Loucy (cell line): ENCODE data around the gene VPS51.
"Not testable (repeated sequence)": the region's sequence is repeated elsewhere in the genome, so short reads cannot be mapped to it uniquely, and the experiment has no call there.

Experiments
- H2AFZ ChIP-seq: fragments of 200-600 bp; sonication (generic); 2 replicates; pipeline ENCODE4 v1.6.0; 2016; ENCODE audit warnings: antibody characterized with exemption, mild to moderate bottlenecking, low read length, moderate library complexity
- H3F3A ChIP-seq: fragments of 200-600 bp; 2 replicates; pipeline ENCODE4 v1.6.0; 2016; ENCODE audit warnings: antibody characterized with exemption, low read depth, mild to moderate bottlenecking
- H3K27me3 ChIP-seq: fragments of 200-600 bp; sonication (generic); 2 replicates; pipeline ENCODE4 v1.6.1; 2014; ENCODE audit warnings: low read length, mild to moderate bottlenecking; ENCODE audit not compliant: insufficient read depth, poor library complexity, severe bottlenecking
- H3K36me3 ChIP-seq: fragments of 200-600 bp; sonication (generic); 2 replicates; pipeline ENCODE4 v1.6.1; 2016; ENCODE audit warnings: low read length; ENCODE audit not compliant: insufficient read depth
- H3K4me1 ChIP-seq: fragments of 200-600 bp; sonication (generic); 2 replicates; pipeline ENCODE4 v1.5.1; 2014; ENCODE audit warnings: low read length, mild to moderate bottlenecking; ENCODE audit not compliant: insufficient read depth, poor library complexity, severe bottlenecking
- H3K4me2 ChIP-seq: fragments of 200-600 bp; sonication (generic); 2 replicates; pipeline ENCODE4 v1.6.0; 2014; ENCODE audit warnings: antibody characterized with exemption, low read length, low read depth, mild to moderate bottlenecking; ENCODE audit not compliant: poor library complexity, severe bottlenecking
- H3K4me3 ChIP-seq: fragments of 200-600 bp; sonication (generic); 2 replicates; pipeline ENCODE4 v1.5.1; 2014; ENCODE audit warnings: low read length, mild to moderate bottlenecking, mixed read lengths; ENCODE audit not compliant: poor library complexity, severe bottlenecking
- H3K79me2 ChIP-seq: fragments of 200-600 bp; sonication (generic); 2 replicates; pipeline ENCODE4 v1.6.1; 2014; ENCODE audit warnings: low read length; ENCODE audit not compliant: insufficient read depth
- H3K9ac ChIP-seq: fragments of 200-600 bp; sonication (generic); 2 replicates; pipeline ENCODE4 v1.6.0; 2014; ENCODE audit warnings: mild to moderate bottlenecking, low read depth, low read length, moderate library complexity; ENCODE audit not compliant: poor library complexity, severe bottlenecking
- H3K9me2 ChIP-seq: fragments of 200-600 bp; sonication (generic); replicated peaks from 2 replicates; pipeline ENCODE4 v1.6.1; 2016; ENCODE audit warnings: low read depth, low read length, mixed read lengths
- H3K9me3 ChIP-seq: fragments of 200-600 bp; sonication (generic); 2 replicates; pipeline ENCODE4 v1.6.1; 2014; ENCODE audit warnings: mild to moderate bottlenecking, antibody characterized with exemption, low read length, low read depth; ENCODE audit not compliant: insufficient read depth
- H4K20me1 ChIP-seq: fragments of 200-600 bp; sonication (generic); 2 replicates; pipeline ENCODE4 v1.6.0; 2014; ENCODE audit warnings: antibody characterized with exemption, low read length, mild to moderate bottlenecking; ENCODE audit not compliant: insufficient read depth, poor library complexity, severe bottlenecking
- CTCF ChIP-seq: fragments of 200-600 bp; sonication (generic); conservative IDR thresholded peaks from 2 replicates; pipeline ENCODE4 v1.5.1; 2014; ENCODE audit warnings: mild to moderate bottlenecking, antibody characterized with exemption, low read length
- EZH2phosphoT487 ChIP-seq: fragments of 200-600 bp; IDR thresholded peaks from 2 replicates; pipeline ENCODE4 v1.6.1; 2018; ENCODE audit warnings: antibody characterized with exemption, mild to moderate bottlenecking, moderate library complexity, borderline replicate concordance

The VPS51 gene

GRCh38 chr11:65147352-65148075, 51.5 kb downstream of the VPS51 start:
- no peak overlapping the region for H3K4me2 ChIP-seq
- H3K4me1 ChIP-seq, result no peaks in the 10 kb centered on the region
- H3K9me3 ChIP-seq, result no peaks in the 10 kb centered on the region
- H3K27me3 ChIP-seq, result no peaks in the 10 kb centered on the region
- no peaks in the 10 kb centered on the region for H3K36me3 ChIP-seq
- H2AFZ ChIP-seq, result no peak overlapping the region
- H3K79me2 ChIP-seq, result no peaks in the 10 kb centered on the region
- H3K4me3 ChIP-seq, result no peak overlapping the region
- H3K9me2 ChIP-seq, result no peaks in the 10 kb centered on the region
- TF ChIP-seq CTCF (no peak), EZH2phosphoT487 (no peak)
- H3F3A ChIP-seq, result no peaks in the 10 kb centered on the region
- H4K20me1 ChIP-seq, result no peaks in the 10 kb centered on the region
- H3K9ac ChIP-seq, result no peak overlapping the region

- Histone ChIP-seq H3K27me3 (no peaks in the 10 kb centered on the region), H3K36me3 (no peaks in the 10 kb centered on the region), H4K20me1 (no peaks in the 10 kb centered on the region), H3K4me1 (no peaks in the 10 kb centered on the region), H3K79me2 (no peaks in the 10 kb centered on the region), H3K9ac (no peak overlapping the region), H3K4me2 (no peak overlapping the region), H3K9me3 (no peaks in the 10 kb centered on the region), H2AFZ (no peak overlapping the region), H3K9me2 (no peaks in the 10 kb centered on the region), H3K4me3 (no peak overlapping the region), H3F3A (no peaks in the 10 kb centered on the region)
- TF ChIP-seq CTCF (no peak), EZH2phosphoT487 (no peak)
Observed at GRCh38 chr11:65148657-65149056, 52.6 kb downstream of the VPS51 start.

- not testable (repeated sequence) for H3K4me1 ChIP-seq, H3K4me2 ChIP-seq, H2AFZ ChIP-seq, H4K20me1 ChIP-seq, H3K27me3 ChIP-seq, H3K36me3 ChIP-seq, H3K9ac ChIP-seq, H3F3A ChIP-seq, H3K4me3 ChIP-seq, H3K9me3 ChIP-seq, H3K79me2 ChIP-seq, H3K9me2 ChIP-seq
Observed at GRCh38 chr11:65150131-65150508, 54.1 kb downstream of the VPS51 start.
